Gastroesophageal sphincter (tissue), 3 donors: ENCODE data around the gene CHST3.
A peak's percentile ranks its signal among the peaks of the same experiment; 100 is the strongest.

Source experiments
- CTCF ChIP-seq, 4 experiments: fragments of 200-600 bp in 2 of 4; fragments of 450-650 bp in 2 of 4; sonication (generic) in 1 of 4; IDR thresholded peaks; one replicate each; pipeline ENCODE4 v1.5.1; 2017 to 2019; ENCODE audit warnings: antibody characterized with exemption in 4 of 4, mild to moderate bottlenecking in 2 of 4, moderate library complexity in 2 of 4
- POLR2A ChIP-seq, 2 donors: fragments of 450-650 bp; IDR thresholded peaks; one replicate each; pipeline ENCODE4 v1.6.1; 2017; ENCODE audit warnings: antibody characterized with exemption in 2 of 2, mild to moderate bottlenecking in 2 of 2, moderate library complexity in 1 of 2
- POLR2AphosphoS5 ChIP-seq: sonication (generic); formaldehyde crosslinking; IDR thresholded peaks from one replicate; pipeline ENCODE4 v1.6.1; 2017; ENCODE audit warnings: antibody characterized with exemption

DNA sequence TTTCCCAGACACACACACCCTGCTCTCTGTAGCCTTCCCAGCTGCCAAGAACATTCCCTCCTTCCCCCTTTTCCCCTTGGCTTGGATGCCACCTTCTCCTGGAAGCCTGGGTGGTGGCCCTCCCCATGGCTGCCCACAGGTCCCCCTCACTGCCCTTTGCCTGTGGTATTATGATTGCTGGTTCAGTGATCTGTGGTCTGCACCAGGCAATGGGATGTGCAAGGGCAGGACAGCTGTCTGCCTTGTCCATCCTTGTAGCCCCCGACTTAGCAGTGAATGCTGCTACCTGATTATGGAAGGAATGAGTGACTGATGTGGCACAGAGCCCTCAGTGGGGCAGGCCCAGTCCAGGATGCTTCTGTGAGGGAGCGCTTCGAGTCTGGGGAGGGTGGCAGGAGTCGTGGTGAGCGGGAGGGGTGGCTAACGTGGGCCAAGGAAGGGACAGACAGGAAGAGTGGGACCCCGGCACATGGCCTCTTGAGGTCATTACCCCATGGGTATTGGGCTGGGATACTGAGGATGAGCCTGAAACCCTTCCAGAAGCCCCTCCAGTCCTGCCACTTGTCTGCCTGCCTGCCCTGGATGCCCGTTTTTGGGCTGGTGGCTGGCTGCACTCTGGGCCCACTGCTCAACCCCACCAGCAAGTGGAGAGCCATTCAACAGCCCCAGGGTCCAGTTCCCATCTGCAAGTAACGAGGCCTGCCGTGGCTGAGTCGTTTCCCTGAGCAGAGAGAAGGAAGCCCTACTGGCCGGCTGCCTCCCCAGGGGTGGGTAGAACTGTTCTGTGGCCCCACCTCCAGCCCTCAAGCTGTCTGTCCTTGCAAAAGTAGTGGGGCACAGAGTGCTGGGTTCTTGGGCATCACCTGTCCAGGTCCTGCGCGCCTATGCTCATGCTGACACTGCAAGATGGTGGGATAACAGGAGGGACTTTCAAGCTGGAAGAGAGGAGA is 8.8 kb downstream of the CHST3 start:
- TF ChIP-seq CTCF (IDR thresholded peaks at IDR 0.05) (no peak), POLR2A (IDR thresholded peaks at IDR 0.05) (no peak), POLR2AphosphoS5 (peak; percentile 38)
